GM18951 (cell line): Measurements from ENCODE around the gene HOXA3.

Experiments
- POLR2A ChIP-seq: IDR thresholded peaks from 4 replicates; pipeline ENCODE4 v1.6.1; 2011; ENCODE audit warnings: mild to moderate bottlenecking; ENCODE audit not compliant: insufficient read length, insufficient read depth; ENCODE audit errors: extremely low read depth
- in situ Hi-C: fragments of 300-500 bp; cut with MboI; formaldehyde crosslinking; loops from one replicate; pipeline ENCODE4 v1.12.0; 2022; ENCODE audit warnings: low sequenced_read_pairs, mixed read lengths, inconsistent platforms; ENCODE audit not compliant: unreplicated experiment

HOXA3 gene

GRCh38 chr7:27164367-27165088 lies 12.1 kb upstream of the HOXA3 start:
- TF ChIP-seq POLR2A, result no peak
- in situ Hi-C loops, result no loop called here

- TF ChIP-seq POLR2A, result no peak
- in situ Hi-C loops, result no loop called here
These were observed 11.6 kb upstream of the HOXA3 start for GRCh38 chr7:27164045-27164366.

- no peak for TF ChIP-seq POLR2A
- in situ Hi-C loops, result no loop called here
These were observed 11.1 kb upstream of the HOXA3 start for GRCh38 chr7:27163288-27164044.

GRCh38 chr7:27162561-27163287 lies 10.3 kb upstream of the HOXA3 start:
- in situ Hi-C loops, result no loop called here
- no peak for TF ChIP-seq POLR2A

GRCh38 chr7:27161721-27162560 lies 9.6 kb upstream of the HOXA3 start:
- no peak for TF ChIP-seq POLR2A
- in situ Hi-C loops, result no loop called here

- in situ Hi-C loops, result no loop called here
- TF ChIP-seq POLR2A, result no peak
These were observed 8.9 kb upstream of the HOXA3 start for GRCh38 chr7:27161214-27161720.

- no peak for TF ChIP-seq POLR2A
- in situ Hi-C loops, result no loop called here
These were observed 8.3 kb upstream of the HOXA3 start for GRCh38 chr7:27160546-27161213.

GRCh38 chr7:27160145-27160545 lies 7.8 kb upstream of the HOXA3 start:
- TF ChIP-seq POLR2A, result no peak
- in situ Hi-C loops, result no loop called here

GRCh38 chr7:27159266-27160144 lies 7.1 kb upstream of the HOXA3 start:
- in situ Hi-C loops, result loop anchor here (10.0 kb wide), 1 partner anchor 785 kb away; no protein-coding TSS in a partner anchor
- no peak for TF ChIP-seq POLR2A

- in situ Hi-C loops, result loop anchor here (10.0 kb wide), 1 partner anchor 784 kb away; no protein-coding TSS in a partner anchor
- no peak for TF ChIP-seq POLR2A
These were observed 6.3 kb upstream of the HOXA3 start for GRCh38 chr7:27158436-27159265.

- TF ChIP-seq POLR2A, result no peak
- in situ Hi-C loops, result loop anchor here (10.0 kb wide), 1 partner anchor 783 kb away; no protein-coding TSS in a partner anchor
These were observed 5.5 kb upstream of the HOXA3 start for GRCh38 chr7:27157702-27158431.
